DND-41 (cell line): ENCODE data around the gene MREG.

ENCODE experiments used
- ATAC-seq: fragments of 200-7000 bp; cut with Tn5 transposase; 3 replicates; pipeline ENCODE4 v1.9.1; 2021; ENCODE audit warnings: low read depth; ENCODE audit not compliant: insufficient read depth
- DNase-seq: peaks from one replicate; pipeline ENCODE4 v3.0.0-alpha.2; 2020
- H2AFZ ChIP-seq: 2 replicates; pipeline ENCODE4 v1.6.0; 2012; ENCODE audit warnings: low read depth, low read length
- H3K27ac ChIP-seq: 2 replicates; pipeline ENCODE4 v1.5.1; 2012; ENCODE audit warnings: low read length, inconsistent platforms
- H3K27me3 ChIP-seq: fragments of 200-600 bp; sonication (generic); 2 replicates; pipeline ENCODE4 v1.6.0; 2012; ENCODE audit warnings: low read length, mild to moderate bottlenecking, inconsistent platforms; ENCODE audit not compliant: insufficient read depth, poor library complexity
- H3K36me3 ChIP-seq: 2 replicates; pipeline ENCODE4 v1.5.1; 2012; ENCODE audit warnings: low read length, inconsistent platforms; ENCODE audit not compliant: insufficient read depth
- H3K4me1 ChIP-seq: 2 replicates; pipeline ENCODE4 v1.5.1; 2012; ENCODE audit warnings: mild to moderate bottlenecking, low read length; ENCODE audit not compliant: insufficient read depth
- H3K4me2 ChIP-seq: 2 replicates; pipeline ENCODE4 v1.6.0; 2012; ENCODE audit warnings: mild to moderate bottlenecking, moderate library complexity, low read length, inconsistent platforms; ENCODE audit not compliant: insufficient read depth
- H3K4me3 ChIP-seq, 2 experiments: fragments of 200-600 bp in 1 of 2; shearing (Covaris generic) in 1 of 2; 2 replicates each; pipeline ENCODE4 v1.5.1; 2012 to 2016; ENCODE audit warnings: inconsistent platforms in 2 of 2, low read length in 2 of 2, mild to moderate bottlenecking in 2 of 2, low read depth in 1 of 2, moderate library complexity in 1 of 2
- H3K79me2 ChIP-seq: 2 replicates; pipeline ENCODE4 v1.6.0; 2012; ENCODE audit warnings: low read length, inconsistent platforms; ENCODE audit not compliant: insufficient read depth
- H3K9ac ChIP-seq: 2 replicates; pipeline ENCODE4 v1.6.0; 2012; ENCODE audit warnings: low read depth, mild to moderate bottlenecking, inconsistent platforms, low read length, moderate library complexity
- H3K9me3 ChIP-seq: 2 replicates; pipeline ENCODE4 v1.5.1; 2012; ENCODE audit warnings: low read length, moderate library complexity, mild to moderate bottlenecking, inconsistent platforms; ENCODE audit not compliant: insufficient read depth, severe bottlenecking
- H4K20me1 ChIP-seq: 2 replicates; pipeline ENCODE4 v1.6.0; 2012; ENCODE audit warnings: low read length; ENCODE audit not compliant: insufficient read depth
- CTCF ChIP-seq: IDR thresholded peaks from 2 replicates; pipeline ENCODE4 v1.5.1; 2012; ENCODE audit warnings: borderline replicate concordance, low read length, moderate library complexity, mild to moderate bottlenecking; ENCODE audit not compliant: poor library complexity, severe bottlenecking; ENCODE audit errors: extremely low read depth
- EZH2 ChIP-seq: IDR thresholded peaks from 3 replicates; pipeline ENCODE4 v1.6.1; 2012; ENCODE audit warnings: borderline replicate concordance, low read depth, mild to moderate bottlenecking, moderate library complexity, low read length, inconsistent platforms; ENCODE audit not compliant: severe bottlenecking

Gene MREG

GRCh38 chr2:215895330-215895729, 118.0 kb downstream of the MREG start:
- Histone ChIP-seq H3K4me2 (no peak overlapping the region), H3K27me3 (no peaks in the 10 kb centered on the region), H3K27ac (no peak overlapping the region), H3K36me3 (no peaks in the 10 kb centered on the region), H3K9ac (no peak overlapping the region), H3K79me2 (no peaks in the 10 kb centered on the region), H3K4me3 (no peak overlapping the region), H3K4me1 (no peaks in the 10 kb centered on the region), H2AFZ (no peak overlapping the region), H4K20me1 (no peaks in the 10 kb centered on the region), H3K9me3 (no peaks in the 10 kb centered on the region)
- TF ChIP-seq CTCF: no peak
- no peak for TF ChIP-seq EZH2
- ATAC-seq (no peak), DNase-seq (no peak)
